ENCODE data around the gene NINL.
A peak's percentile ranks its signal among the peaks of the same experiment; 100 is the strongest.

The NINL gene

GRCh38 chr20:25537890-25538289 lies 47.4 kb downstream of the NINL start:
- intact Hi-C loops (cut with DNase I) = no loop called here
- DNase-seq = peak in 1 of 10 donors; percentile 58

GRCh38 chr20:25535762-25536161 lies 49.6 kb downstream of the NINL start:
- intact Hi-C loops (cut with DNase I) = no loop called here
- DNase-seq = no peak

GRCh38 chr20:25534845-25535244 lies 50.5 kb downstream of the NINL start:
- intact Hi-C loops (cut with DNase I) = no loop called here
- no peak for DNase-seq

GRCh38 chr20:25533920-25534700 lies 51.2 kb downstream of the NINL start:
- intact Hi-C loops (cut with DNase I) = no loop called here
- no peak for DNase-seq

- intact Hi-C loops (cut with DNase I) = no loop called here
- peak in 3 of 10 donors; percentile 42 to 87 (median 80) for DNase-seq
Measured at GRCh38 chr20:25532971-25533391, 52.4 kb downstream of the NINL start.

- peak in 8 of 10 donors; percentile 22 to 91 (median 48) for DNase-seq
- intact Hi-C loops (cut with DNase I) = no loop called here
Measured at GRCh38 chr20:25532015-25532751, 53.1 kb downstream of the NINL start.

- intact Hi-C loops (cut with DNase I) = no loop called here
Measured at GRCh38 chr20:25529295-25529951, 55.9 kb downstream of the NINL start.

GRCh38 chr20:25527949-25528348 lies 57.4 kb downstream of the NINL start:
- intact Hi-C loops (cut with DNase I) = no loop called here
- DNase-seq = no peak

More at GRCh38 chr20:25529295-25529951, 55.9 kb downstream of the NINL start:
- DNase-seq = no peak

GRCh38 chr20:25526446-25526845 lies 58.9 kb downstream of the NINL start:
- no peak for DNase-seq
- intact Hi-C loops (cut with DNase I) = no loop called here

GRCh38 chr20:25525867-25526266 lies 59.5 kb downstream of the NINL start:
- intact Hi-C loops (cut with DNase I) = no loop called here
- no peak for DNase-seq

- intact Hi-C loops (cut with DNase I) = no loop called here
- DNase-seq = no peak
Measured at GRCh38 chr20:25525295-25525694, 60.0 kb downstream of the NINL start.

- DNase-seq = no peak
- intact Hi-C loops (cut with DNase I) = no loop called here
Measured at GRCh38 chr20:25521382-25521781, 63.9 kb downstream of the NINL start.

- DNase-seq = peak in 1 of 10 donors; percentile 31
- intact Hi-C loops (cut with DNase I) = no loop called here
Measured at GRCh38 chr20:25517124-25517523, 68.2 kb downstream of the NINL start.

- intact Hi-C loops (cut with DNase I) = no loop called here
- no peak for DNase-seq
Measured at GRCh38 chr20:25514747-25515340, 70.5 kb downstream of the NINL start.

GRCh38 chr20:25514195-25514594 lies 71.1 kb downstream of the NINL start:
- intact Hi-C loops (cut with DNase I) = no loop called here
- no peak for DNase-seq

GRCh38 chr20:25512709-25513108 lies 72.6 kb downstream of the NINL start:
- peak in 1 of 10 donors; percentile 75 for DNase-seq
- intact Hi-C loops (cut with DNase I) = no loop called here

GRCh38 chr20:25511183-25511582 lies 74.1 kb downstream of the NINL start:
- intact Hi-C loops (cut with DNase I) = no loop called here
- DNase-seq = peak in 1 of 10 donors; percentile 67

- no peak for DNase-seq
- intact Hi-C loops (cut with DNase I) = no loop called here
Measured at GRCh38 chr20:25510721-25511120, 74.6 kb downstream of the NINL start.

GRCh38 chr20:25510202-25510601 lies 75.1 kb downstream of the NINL start:
- intact Hi-C loops (cut with DNase I) = no loop called here
- peak in 1 of 10 donors; percentile 75 for DNase-seq

- intact Hi-C loops (cut with DNase I) = loop anchor here (10.0 kb wide), 1 partner anchor 64 kb away; no protein-coding TSS in a partner anchor
- no peak for DNase-seq
Measured at GRCh38 chr20:25509084-25509483, 76.2 kb downstream of the NINL start.

Measured in posterior cingulate gyrus (tissue), 11 donors.